Osteoblast (primary cell): ENCODE data around the gene TTC7B. TPM values are rescaled to one million over a fixed set of nuclear protein-coding genes. Genes with fewer than 3 reads are reported as not detected.

ENCODE experiments used
- DNase-seq: peaks from one replicate; pipeline ENCODE4 v3.0.0; 2011; ENCODE audit warnings: low spot score, mixed read lengths; ENCODE audit not compliant: insufficient read length; ENCODE audit errors: missing footprints
- H2AFZ ChIP-seq: 2 replicates; pipeline ENCODE4 v1.6.0; 2011; ENCODE audit warnings: mild to moderate bottlenecking, low read length
- H3K27ac ChIP-seq: 2 replicates; pipeline ENCODE4 v1.5.1; 2011; ENCODE audit warnings: mild to moderate bottlenecking, low read depth, low read length, moderate library complexity
- H3K27me3 ChIP-seq: 2 replicates; pipeline ENCODE4 v1.6.0; 2012; ENCODE audit warnings: mild to moderate bottlenecking, control low read depth, inconsistent platforms, low read length, moderate library complexity; ENCODE audit not compliant: insufficient read depth
- H3K36me3 ChIP-seq: 2 replicates; pipeline ENCODE4 v1.5.1; 2011; ENCODE audit warnings: mild to moderate bottlenecking, low read length, control low read depth, moderate library complexity; ENCODE audit not compliant: insufficient read depth
- H3K4me1 ChIP-seq: 2 replicates; pipeline ENCODE4 v1.5.1; 2011; ENCODE audit warnings: mild to moderate bottlenecking, low read length, control low read depth, moderate library complexity; ENCODE audit not compliant: insufficient read depth
- H3K4me2 ChIP-seq: 2 replicates; pipeline ENCODE4 v1.6.0; 2011; ENCODE audit warnings: mild to moderate bottlenecking, low read length; ENCODE audit not compliant: insufficient read depth
- H3K4me3 ChIP-seq: fragments of 200-600 bp; sonication (generic); 3 replicates; pipeline ENCODE4 v1.5.1; 2012; ENCODE audit warnings: mild to moderate bottlenecking, low read length, inconsistent platforms; ENCODE audit not compliant: insufficient read depth
- H3K79me2 ChIP-seq: 2 replicates; pipeline ENCODE4 v1.6.0; 2012; ENCODE audit warnings: mild to moderate bottlenecking, low read length, control low read depth, inconsistent platforms; ENCODE audit not compliant: insufficient read depth
- H3K9me3 ChIP-seq: 2 replicates; pipeline ENCODE4 v1.5.1; 2011; ENCODE audit warnings: low read depth, low read length, control low read depth
- H4K20me1 ChIP-seq: 2 replicates; pipeline ENCODE4 v1.6.0; 2012; ENCODE audit warnings: mild to moderate bottlenecking, low read length, control low read depth; ENCODE audit not compliant: insufficient read depth
- total RNA-seq: library from RNA; depleted of rRNA; stranded (reverse); fragments of >200 nt; gene quantifications from 2 replicates; pipeline ENCODE4 v1.2.3, GENCODE V29; 2012
- TF ChIP-seq, protein P1 (sequence below): IDR thresholded peaks from 2 replicates; pipeline ENCODE4 v1.5.1; 2011; ENCODE audit warnings: mild to moderate bottlenecking, low read depth, low read length, moderate library complexity; ENCODE audit errors: extremely low read depth

The TTC7B gene
- total RNA-seq, 1 donor, result 14.5 TPM

DNA sequence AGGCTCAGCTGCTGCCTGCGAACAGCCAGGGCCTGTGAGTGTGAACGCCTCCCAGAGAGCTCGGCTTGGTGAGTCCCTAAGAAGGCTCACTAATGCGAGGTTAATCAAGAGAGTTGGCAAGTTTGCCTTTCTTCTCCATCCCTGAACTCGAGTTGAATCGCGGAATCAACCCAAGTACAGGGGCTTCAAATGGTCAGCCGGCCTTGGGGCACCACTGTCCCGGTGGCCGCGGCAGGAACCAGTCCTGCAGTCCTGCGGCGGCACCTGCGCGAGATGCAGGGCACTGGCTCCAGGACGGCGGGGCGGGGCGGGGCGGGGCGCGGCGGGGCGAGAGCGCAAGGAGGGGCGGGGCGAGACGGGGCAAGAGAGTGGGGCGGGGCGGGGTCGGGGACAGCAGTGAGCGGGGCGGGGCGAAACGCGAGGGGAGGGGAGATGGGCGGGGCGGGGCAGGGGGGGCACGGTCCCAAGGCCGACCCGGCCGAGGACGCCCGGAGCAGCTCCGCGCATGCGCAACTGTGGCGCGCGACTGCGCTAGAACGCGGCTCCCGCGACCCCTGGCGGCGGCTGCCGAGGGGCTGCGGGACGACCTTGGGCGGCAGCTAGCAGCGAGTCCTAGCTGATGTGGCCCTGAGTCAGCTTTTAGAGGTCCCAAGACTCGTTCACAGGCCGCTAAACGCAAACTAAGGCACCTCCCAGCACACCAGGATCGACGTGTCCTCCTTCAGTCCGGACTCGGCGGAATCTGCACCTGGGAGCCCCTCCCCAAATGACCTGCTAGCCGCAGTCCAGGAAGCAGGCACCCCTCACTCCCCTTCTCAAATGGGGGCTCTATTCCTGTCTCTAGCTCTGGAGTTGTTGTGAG lies 58.0 kb downstream of the TTC7B start:
- H3K27ac ChIP-seq, result peak overlapping the region; percentile 78
- no peaks in the 10 kb centered on the region for H3K27me3 ChIP-seq
- peak overlapping the region; percentile 78 for H3K4me3 ChIP-seq
- H2AFZ ChIP-seq, result peak overlapping the region; percentile 98
- no peaks in the 10 kb centered on the region for H3K9me3 ChIP-seq
- H3K36me3 ChIP-seq, result no peaks in the 10 kb centered on the region
- H3K4me1 ChIP-seq, result peaks cover 12% of the 10 kb centered on the region
- no peaks in the 10 kb centered on the region for H4K20me1 ChIP-seq
- peak overlapping the region; percentile 97 for H3K4me2 ChIP-seq
- no peaks in the 10 kb centered on the region for H3K79me2 ChIP-seq
- TF ChIP-seq, protein P1, sequence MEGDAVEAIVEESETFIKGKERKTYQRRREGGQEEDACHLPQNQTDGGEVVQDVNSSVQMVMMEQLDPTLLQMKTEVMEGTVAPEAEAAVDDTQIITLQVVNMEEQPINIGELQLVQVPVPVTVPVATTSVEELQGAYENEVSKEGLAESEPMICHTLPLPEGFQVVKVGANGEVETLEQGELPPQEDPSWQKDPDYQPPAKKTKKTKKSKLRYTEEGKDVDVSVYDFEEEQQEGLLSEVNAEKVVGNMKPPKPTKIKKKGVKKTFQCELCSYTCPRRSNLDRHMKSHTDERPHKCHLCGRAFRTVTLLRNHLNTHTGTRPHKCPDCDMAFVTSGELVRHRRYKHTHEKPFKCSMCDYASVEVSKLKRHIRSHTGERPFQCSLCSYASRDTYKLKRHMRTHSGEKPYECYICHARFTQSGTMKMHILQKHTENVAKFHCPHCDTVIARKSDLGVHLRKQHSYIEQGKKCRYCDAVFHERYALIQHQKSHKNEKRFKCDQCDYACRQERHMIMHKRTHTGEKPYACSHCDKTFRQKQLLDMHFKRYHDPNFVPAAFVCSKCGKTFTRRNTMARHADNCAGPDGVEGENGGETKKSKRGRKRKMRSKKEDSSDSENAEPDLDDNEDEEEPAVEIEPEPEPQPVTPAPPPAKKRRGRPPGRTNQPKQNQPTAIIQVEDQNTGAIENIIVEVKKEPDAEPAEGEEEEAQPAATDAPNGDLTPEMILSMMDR, result peak; percentile 66
- peak; percentile 97 for DNase-seq

DNA sequence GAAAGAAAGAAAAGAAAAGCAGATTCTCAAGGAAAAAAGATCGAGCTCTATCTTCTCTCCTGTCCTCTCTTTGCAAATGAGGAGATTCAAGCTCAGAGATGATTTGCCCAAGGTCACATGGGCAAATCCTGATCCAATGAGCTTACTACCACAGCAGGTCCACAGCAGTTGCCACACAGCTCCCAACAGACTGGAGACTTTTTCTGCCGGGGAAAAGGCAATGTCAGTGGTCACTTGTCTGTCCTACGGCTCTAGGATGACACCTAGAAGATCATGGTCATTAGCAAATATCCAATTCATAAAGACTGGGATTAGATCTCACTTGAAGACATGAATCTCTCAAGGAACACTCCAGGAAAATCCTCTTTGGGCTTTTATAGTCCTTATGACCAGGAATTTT lies 58.8 kb downstream of the TTC7B start:
- no peak for DNase-seq
- no peaks in the 10 kb centered on the region for H3K27me3 ChIP-seq
- H4K20me1 ChIP-seq, result no peaks in the 10 kb centered on the region
- H3K4me3 ChIP-seq, result no peak overlapping the region
- TF ChIP-seq, protein P1, result no peak
- no peak overlapping the region for H3K4me2 ChIP-seq
- H2AFZ ChIP-seq, result no peak overlapping the region
- H3K27ac ChIP-seq, result no peak overlapping the region
- H3K4me1 ChIP-seq, result peaks cover 12% of the 10 kb centered on the region
- H3K79me2 ChIP-seq, result no peaks in the 10 kb centered on the region
- H3K36me3 ChIP-seq, result no peaks in the 10 kb centered on the region
- no peaks in the 10 kb centered on the region for H3K9me3 ChIP-seq

DNA sequence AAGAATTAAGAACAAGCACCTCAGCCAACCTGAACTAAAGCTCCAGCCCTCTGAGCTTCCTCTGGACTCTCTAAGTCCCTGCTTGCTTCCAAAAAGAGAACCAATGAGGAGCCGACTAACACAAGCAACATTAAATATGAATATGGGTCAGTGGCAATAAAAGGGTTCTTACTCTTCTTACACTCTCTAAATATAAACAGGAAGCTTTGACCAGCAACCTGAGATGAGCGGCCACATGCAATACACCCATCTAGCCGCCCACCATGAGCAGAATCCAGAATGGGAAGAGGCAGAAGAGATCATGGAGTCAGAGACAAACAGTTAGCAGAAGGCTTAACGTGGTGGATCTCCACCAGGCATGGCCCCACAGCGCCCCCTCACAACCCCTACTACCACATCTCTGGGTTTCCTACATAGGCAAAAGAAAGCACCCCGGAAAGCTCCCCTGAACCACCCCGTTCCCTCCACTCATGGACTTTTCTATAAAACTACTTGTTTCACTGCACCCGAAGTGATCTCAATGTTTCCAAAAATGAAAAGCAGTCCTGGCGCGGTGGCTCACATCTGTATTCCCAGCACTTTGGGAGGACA lies 59.4 kb downstream of the TTC7B start:
- Histone ChIP-seq H3K4me3 (no peak overlapping the region), H3K27ac (no peak overlapping the region), H3K4me1 (peaks cover 12% of the 10 kb centered on the region), H3K9me3 (no peaks in the 10 kb centered on the region), H2AFZ (no peak overlapping the region), H3K27me3 (no peaks in the 10 kb centered on the region), H3K79me2 (no peaks in the 10 kb centered on the region), H3K4me2 (no peak overlapping the region), H3K36me3 (no peaks in the 10 kb centered on the region), H4K20me1 (no peaks in the 10 kb centered on the region)
- TF ChIP-seq, protein P1, result no peak
- DNase-seq, result no peak

DNA sequence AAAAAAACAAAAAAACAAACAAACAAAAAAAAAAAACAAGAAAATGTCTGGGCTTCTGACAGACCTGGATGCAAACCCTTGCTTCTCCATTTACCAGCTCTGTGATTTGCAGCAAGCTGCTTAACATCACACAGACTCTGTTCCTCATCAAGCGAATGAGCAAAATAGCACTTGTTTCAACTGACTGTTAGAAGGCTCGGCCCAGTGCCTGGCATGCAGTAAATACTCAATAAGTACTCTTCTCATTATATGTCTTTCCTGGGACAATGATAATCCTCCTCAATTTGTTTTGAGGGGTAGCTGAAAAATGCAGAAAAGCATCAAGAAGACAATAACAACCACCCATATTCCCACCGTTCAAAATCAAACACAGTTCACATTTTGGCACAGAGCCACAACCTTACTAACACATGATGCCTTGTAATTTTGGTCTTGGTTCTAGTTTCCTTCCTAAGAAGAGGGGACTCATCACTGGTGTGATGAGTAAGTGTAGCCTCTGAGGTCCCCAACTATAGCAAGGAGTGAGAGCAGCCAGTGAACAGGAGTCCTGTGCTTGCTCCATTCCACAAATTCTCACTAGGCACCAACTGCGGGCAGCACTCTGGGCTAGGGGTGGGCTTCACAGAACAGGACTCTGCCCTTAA lies 60.4 kb downstream of the TTC7B start:
- H4K20me1 ChIP-seq, result no peaks in the 10 kb centered on the region
- H3K27me3 ChIP-seq, result no peaks in the 10 kb centered on the region
- H3K79me2 ChIP-seq, result no peaks in the 10 kb centered on the region
- H3K27ac ChIP-seq, result no peak overlapping the region
- TF ChIP-seq, protein P1, result no peak
- H3K4me3 ChIP-seq, result no peak overlapping the region
- DNase-seq, result no peak
- no peak overlapping the region for H3K4me2 ChIP-seq
- no peaks in the 10 kb centered on the region for H3K36me3 ChIP-seq
- H2AFZ ChIP-seq, result no peak overlapping the region
- peaks cover 12% of the 10 kb centered on the region for H3K4me1 ChIP-seq
- H3K9me3 ChIP-seq, result no peaks in the 10 kb centered on the region
